ELR (cell line): ENCODE results near the gene GPR50.

Experiments
- DNase-seq: peaks from one replicate; pipeline ENCODE4 v3.0.0-alpha.2; 2015; ENCODE audit warnings: low read depth

The GPR50 gene

DNA sequence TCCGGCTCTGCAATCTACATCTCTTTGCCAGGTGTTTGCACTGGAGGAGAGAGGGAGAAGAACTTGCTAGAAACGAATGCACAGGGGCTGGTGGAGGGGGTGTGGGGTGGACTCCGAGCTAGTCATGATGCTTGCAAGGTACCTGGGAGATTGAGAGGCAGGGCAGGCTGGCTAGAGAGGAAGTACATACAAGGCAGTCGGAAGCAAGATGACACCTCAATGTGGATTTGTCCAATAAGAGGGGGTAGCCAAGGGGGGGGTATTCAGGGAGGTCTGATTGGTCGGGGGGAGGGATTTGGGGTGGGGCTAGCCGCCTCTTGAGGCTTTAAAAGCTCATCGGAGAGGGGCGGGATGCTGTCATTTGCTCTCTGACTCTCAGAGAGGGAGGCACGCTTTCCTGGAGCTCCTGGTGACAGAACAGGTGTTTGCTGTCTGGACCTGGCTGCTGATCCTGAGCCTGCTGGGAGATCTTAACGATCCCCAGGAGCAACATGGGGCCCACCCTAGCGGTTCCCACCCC lies at the start of gene GPR50:
Gene GPR50, plus strand, starts transcription at position 354 of the 520 bp plus-strand sequence. Its CDS starts 138 bp downstream, at position 492.
- DNase-seq, result no peak

DNA sequence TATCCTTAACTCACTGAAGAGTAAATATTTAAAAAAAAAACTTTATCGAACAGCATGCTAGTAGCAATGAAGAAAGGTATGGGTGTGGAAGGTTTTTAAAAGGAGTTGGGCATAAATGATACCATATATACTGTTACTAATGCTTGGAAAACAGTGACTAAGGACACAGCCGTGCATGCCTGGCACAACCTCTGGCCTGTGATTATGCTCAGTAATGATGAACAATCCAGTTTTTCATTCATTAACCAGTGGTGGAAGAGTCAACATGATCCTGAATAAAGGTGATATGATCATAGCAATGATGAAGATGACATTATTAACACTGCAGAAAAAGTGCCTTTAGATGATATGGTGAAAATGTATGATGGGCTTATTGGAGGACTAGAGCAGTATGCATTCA lies 43.9 kb upstream of the GPR50 start:
- no peak for DNase-seq

- peak; percentile 54 for DNase-seq
Measured at GRCh38 chrX:151151665-151152267, 24.6 kb upstream of the GPR50 start.

- DNase-seq, result peak; percentile 84
Measured at GRCh38 chrX:151153086-151153485, 23.3 kb upstream of the GPR50 start.

DNA sequence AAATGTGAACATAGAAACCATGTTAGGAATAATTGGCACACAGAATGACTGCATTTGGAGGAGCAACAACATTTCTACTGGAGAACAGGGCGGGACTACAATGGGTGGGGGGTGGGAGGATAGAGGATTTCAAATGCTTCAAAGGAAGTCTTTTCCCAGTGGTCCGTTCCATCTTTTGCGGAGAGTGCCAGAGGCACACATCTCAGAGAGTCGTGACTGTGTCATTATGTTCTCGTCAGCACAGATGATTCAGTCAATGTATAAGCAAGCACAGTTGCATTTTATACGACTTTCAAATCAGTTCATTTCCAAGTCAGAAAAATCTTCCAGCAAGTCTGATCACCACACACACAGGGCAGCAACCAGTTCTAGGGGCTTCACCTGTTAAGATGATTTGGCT lies 22.7 kb upstream of the GPR50 start:
- DNase-seq, result peak; percentile 15

- no peak for DNase-seq
Measured at GRCh38 chrX:151155234-151155633, 21.1 kb upstream of the GPR50 start.

GRCh38 chrX:151161690-151162089 lies 14.7 kb upstream of the GPR50 start:
- DNase-seq, result no peak

GRCh38 chrX:151167791-151168345 lies 8.5 kb upstream of the GPR50 start:
- DNase-seq, result no peak

DNA sequence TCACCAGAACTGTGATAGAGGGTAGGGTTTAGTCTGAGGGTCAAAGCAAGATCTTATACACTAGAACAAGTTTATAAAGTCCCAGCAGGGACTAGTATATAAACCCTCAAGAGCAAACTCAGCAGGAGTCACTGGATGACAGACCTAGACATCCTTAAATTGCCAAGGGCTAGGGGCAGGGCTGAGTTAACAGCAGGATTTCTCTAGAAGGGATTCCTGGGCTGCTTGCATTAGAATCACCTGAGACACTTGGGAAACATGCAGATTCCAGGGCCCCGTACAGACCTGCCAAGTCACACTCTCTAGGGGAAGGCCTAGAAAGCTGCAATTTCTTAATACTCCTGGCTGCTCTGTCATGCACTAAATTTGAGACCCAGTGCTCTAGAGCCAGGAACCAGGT lies 6.6 kb upstream of the GPR50 start:
- DNase-seq, result no peak

DNA sequence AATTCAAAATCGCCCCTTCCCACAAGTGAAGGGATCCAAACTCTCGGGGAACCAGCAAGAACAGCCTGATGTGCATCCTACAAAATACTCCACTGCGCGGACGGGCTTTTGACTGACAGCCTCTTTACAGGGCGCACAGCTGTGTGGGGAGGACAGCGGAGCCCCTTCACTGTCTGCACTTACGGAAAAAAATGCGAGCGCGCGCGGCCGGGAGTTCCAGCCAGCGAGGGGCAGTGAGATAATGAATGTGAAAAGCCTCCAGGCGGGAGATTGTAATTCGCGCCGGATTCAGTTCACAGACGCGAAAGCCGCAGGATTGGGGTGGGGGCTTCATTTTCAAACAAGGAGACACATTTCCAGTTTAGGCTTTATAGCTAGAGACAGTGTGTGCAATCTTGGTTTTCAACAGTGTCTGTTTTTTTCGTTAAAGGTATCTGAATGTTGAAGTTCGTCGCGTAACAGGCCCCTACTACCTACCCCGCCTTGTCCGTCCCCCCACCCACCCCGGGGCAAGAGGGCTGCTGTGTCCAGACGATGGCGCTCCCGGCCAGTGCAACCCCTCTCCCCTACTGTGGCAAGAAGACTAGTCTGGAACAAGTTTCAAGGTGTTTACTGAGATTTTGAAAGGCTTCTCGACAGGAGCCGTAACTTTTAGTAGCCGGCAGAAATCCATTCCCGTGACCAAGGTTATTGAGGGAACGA lies 1.7 kb upstream of the GPR50 start:
- DNase-seq, result no peak

DNA sequence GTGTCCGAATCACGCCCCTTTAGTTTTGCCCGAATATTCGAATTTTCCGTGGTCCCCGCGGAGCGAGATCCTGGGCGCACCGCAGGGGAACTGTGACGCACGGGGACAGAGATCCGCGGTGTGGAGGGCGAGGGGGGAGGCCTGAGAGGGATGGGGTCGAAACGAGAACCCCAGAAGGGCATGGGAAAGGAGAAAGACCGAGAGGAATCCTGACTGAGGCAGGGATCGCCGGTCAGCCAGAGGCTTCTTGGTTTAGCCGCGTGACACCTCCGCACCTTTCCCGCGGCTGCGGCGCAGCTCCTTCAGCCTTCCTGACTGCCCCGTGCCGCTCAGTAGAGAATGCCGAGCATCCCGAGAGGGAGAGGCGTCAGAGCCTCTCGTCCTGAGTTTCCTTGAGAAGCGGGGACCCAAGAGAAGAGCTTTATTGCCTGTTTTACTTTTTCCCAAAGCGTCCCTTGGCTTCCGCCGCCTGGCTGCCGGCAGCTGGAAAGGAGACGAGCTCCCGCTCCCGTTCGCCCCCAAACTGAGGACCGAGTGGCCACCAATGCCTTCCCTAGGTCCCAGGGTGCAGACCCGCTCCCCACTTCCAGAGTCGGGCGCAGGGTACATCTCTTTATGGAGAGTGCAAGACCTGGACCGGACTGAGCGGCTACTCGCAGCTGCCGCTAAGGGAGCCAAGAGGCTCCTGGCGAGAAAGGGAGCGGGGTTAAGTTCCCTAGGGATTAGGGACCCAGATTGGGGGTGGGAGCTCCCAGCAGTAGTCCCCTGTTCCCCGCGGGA lies 911 bp upstream of the GPR50 start:
- DNase-seq, result no peak

GRCh38 chrX:151177141-151178027 lies 1.0 kb downstream of the GPR50 start:
- DNase-seq, result no peak

DNA sequence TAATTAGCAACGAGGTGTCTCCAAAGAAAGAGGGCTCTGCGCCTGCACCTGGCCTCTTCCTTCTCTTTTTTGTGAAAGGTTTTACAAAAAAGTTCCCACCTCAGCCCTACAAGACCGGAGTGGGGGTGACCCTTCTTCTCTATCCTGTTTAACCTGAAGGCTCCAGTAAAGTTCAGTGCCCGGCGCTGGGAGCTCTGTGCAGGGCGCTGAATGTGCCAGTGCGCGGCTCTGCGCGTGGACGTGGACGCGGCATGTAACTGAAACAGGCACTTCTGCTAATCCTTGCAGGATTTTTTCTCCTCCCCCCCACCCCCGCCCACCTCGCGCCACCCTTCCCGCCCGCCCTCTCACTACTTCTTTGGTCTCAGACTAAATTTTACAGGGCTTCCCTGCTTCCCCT lies 2.4 kb downstream of the GPR50 start:
- DNase-seq, result no peak

DNA sequence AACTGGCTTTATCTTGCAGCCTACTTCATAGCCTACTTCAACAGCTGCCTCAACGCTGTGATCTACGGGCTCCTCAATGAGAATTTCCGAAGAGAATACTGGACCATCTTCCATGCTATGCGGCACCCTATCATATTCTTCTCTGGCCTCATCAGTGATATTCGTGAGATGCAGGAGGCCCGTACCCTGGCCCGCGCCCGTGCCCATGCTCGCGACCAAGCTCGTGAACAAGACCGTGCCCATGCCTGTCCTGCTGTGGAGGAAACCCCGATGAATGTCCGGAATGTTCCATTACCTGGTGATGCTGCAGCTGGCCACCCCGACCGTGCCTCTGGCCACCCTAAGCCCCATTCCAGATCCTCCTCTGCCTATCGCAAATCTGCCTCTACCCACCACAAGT lies 4.0 kb downstream of the GPR50 start:
- no peak for DNase-seq

- no peak for DNase-seq
Measured at GRCh38 chrX:151181088-151181487, 4.7 kb downstream of the GPR50 start.

DNA sequence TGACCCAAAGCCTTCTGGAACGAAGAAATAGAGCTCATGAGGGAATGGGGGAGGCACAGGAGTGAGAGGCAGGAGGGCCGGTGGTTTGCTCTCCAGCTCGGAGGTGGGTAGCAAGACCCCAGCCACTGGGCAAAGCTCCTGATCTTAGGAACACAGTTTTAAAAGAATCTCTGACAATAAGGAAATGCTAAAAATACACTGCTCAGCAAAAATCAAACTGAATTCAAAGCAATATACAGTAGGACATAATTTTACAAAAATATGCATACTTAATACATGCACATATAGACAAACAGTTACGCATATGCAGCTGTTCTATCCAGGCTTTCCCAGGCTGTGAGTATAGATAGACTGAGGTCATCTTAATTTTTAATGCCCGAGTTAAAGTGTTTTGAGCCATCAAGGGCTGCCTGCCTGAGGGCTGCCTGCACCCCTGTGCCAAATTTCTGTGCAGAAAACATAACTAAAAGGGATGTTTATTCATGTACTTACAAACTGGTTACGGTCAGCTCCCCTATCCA lies 6.9 kb downstream of the GPR50 start:
- DNase-seq, result no peak

DNA sequence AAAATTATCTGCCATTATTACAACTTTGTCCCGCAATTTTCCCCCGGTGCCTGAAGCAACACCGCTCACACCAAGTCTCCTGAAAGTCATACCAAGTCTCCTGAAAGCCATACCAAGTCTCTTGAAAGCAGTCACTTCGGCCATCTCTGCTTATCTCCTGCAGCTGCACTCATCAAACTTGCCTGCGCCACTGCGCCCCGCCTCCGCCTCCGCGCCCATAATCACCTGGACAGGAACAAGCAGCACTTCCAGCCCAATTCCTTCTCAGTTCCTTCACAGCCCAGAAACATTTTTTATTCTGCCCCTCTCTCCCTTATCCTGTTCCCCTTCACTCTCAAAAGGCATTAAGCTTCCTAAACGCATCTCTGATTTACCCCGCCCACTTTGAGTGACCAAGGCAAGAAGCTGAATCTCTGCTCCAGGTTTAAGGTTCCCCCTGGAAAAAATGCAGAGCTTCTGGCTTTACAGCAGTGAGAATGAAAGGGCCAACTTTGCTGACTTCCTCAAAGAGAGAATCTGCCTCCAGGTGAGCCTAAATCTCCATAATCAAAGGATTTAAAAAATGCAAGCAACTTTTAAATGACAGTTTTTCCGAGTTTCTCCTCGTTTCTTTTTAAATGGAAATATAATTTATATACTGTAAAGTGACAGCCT lies 7.7 kb downstream of the GPR50 start:
- DNase-seq, result no peak

GRCh38 chrX:151184705-151185104 lies 8.3 kb downstream of the GPR50 start:
- no peak for DNase-seq

GRCh38 chrX:151206871-151207270 lies 30.5 kb downstream of the GPR50 start:
- no peak for DNase-seq

GRCh38 chrX:151225843-151226242 lies 49.5 kb downstream of the GPR50 start:
- peak; percentile 23 for DNase-seq

- DNase-seq, result no peak
Measured at GRCh38 chrX:151226941-151227340, 50.6 kb downstream of the GPR50 start.
